Stimulated activated CD8-positive, alpha-beta memory T cell treated with anti-CD3 and anti-CD28 coated beads, Interleukin-7, amount 100 ng/mL, for 4 hours (primary cell): ENCODE results near the gene DGKD.

Experiments used
- DNase-seq, 2 donors: peaks; one replicate each; pipeline ENCODE4 v3.0.0-alpha.2; 2020; ENCODE audit warnings: low read depth in 2 of 2

The DGKD gene

GRCh38 chr2:233411162-233411561 is 56.9 kb downstream of the DGKD start:
- no peak for DNase-seq

DNA sequence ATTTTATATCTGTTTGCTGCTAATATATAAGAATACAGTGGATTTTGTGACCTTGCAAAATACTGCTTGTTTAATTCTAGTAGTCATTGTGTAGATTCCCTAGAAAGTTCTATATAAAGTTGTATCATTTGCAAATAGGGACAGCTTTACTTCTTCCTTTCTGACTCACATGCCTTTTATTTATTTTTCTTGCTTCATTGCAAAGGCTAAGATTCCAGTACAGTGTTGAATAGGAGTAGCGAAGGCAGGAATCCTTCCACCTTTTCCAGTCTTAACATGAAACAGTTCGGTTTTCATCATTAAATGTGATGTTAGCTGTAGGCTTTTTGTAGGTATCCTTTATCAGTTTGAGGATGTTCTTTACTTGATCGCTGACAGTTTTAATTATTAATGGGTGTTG is 58.1 kb downstream of the DGKD start:
- DNase-seq: no peak

DNA sequence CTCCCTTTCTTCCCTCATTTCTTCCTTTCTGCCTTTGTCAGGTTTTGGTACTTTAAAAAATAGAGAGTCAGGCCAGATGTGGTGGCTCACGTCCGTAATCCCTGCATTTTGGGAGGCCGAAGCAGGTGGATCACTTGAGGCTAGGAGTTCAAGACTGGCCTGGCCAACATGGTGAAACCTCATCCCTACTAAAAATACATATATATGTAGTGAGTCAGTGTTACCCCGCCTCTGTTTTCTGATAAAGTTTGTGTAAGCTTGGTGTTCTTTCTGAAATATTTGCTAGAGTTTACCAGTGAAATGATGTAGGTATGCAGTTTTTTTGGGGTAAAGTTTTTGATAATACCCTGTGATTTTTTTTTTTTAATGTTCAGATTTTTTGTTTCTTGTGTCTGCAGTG is 58.8 kb downstream of the DGKD start:
- DNase-seq: no peak

DNA sequence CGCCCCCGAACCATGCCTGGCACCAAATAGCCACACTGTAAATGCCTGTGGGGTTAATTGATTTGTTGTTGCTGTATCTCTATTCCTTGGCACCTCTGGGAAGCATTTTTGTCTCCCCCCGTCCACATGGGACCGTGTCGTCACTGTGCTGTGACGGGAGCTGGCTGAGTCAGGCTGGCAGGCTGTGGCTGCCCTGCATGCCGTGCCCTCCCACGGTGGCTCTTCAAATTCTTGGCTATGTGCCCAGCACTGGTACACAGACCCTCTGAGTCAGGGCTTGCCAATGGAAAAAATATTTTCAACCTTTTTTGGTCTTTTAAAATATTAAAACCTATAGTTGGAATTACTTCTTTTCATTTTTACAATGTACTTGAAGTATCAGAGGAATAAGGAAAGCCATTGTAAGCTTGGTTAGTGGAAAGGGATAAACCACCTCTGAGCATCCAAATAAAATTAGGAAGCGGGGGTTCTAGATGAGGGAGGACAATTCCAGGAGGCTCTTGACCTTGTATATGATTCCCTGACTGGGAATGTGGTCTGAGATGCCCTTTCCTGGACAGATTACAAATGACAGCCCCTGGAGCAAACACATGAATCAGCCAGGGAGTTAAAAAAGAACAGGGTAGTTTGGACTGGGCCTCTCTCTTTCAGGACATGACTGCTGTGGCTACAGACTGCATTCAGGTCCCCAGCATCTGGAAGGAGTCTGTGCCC is 59.4 kb downstream of the DGKD start:
- DNase-seq: peak; percentile 69 to 78

GRCh38 chr2:233414273-233414654 is 60.0 kb downstream of the DGKD start:
- no peak for DNase-seq

DNA sequence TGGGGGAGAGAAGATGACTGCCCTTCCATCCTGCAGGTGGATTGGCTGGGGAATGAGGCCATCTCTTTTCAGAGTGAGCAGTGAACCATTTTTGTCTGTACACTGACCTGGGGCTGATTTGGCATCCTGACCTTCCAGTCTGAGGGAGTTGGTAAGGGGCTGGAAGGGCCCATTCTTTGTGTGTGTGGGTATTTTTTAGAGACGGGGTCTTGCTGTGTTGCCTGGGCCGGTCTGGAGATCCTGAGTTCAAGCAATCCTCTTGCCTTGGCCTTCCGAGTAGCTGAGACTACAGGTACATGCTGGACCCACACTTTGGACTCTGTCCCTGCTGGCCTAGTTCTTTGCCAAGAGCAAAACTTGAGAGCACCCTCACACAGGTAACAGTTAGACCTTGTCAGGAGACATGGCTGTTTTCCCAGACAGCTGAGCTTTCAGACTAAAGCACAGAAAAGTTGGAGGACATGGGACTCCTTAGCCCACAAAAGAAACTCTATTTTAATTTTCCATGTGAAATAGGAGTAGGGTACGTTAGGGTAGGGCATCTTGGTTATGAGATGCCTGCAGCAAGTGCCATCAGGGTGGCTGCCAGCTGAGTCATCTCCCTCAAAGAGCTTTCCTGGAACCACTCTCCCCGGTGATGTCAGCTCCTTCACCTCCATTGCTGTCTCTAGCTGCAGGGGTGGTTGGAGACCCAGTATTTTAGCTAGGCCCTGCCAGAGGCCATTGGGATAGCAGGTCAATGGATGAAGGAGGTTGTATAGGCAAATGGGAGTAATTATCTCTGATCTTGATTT is 60.7 kb downstream of the DGKD start:
- DNase-seq: peak; percentile 44 to 60

GRCh38 chr2:233416199-233416598 is 61.9 kb downstream of the DGKD start:
- DNase-seq: no peak

- no peak for DNase-seq
Measured at GRCh38 chr2:233416706-233417105, 62.4 kb downstream of the DGKD start.

GRCh38 chr2:233417282-233417681 is 63.0 kb downstream of the DGKD start:
- DNase-seq: no peak

- DNase-seq: no peak
Measured at GRCh38 chr2:233418052-233418760, 63.9 kb downstream of the DGKD start.

- DNase-seq: peak; percentile 15 to 47
Measured at GRCh38 chr2:233418761-233419546, 64.7 kb downstream of the DGKD start.

DNA sequence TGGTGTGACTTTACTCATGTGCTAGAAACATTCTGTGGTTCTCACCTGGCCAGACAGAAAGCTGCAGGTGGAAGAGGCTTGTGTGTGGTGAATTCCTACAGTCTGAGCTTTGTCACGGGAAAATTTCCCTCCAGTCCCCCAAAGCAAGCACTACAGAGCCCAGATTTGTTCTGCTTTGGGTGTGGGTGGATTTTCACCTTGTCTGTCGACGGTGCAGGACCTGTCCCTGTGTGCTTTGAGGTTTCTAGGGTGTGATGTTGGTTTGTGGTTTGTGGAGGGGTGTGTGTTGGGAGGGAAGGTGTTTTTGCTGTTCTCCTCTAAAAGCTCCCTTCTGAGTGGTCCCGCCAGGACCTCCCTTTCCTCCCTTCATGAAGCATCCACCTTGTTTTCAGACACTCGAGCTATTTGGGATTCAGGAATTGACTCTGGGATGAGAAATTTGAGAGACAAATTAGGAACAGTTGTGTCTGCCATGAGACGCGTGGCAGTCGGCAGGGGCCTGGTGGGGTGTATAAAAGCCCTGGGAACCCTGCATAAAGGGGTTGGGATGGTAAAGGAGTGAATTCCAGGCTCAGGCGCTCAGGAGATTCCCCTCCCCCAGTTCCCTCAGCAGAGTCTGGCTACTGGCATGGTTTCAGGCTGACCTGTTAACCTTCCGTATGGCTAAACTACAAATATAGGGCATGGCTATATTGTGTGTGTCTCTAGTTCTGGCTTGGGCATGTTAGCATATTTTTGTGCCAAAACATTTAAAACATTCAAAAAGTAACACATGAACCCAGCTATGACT is 65.5 kb downstream of the DGKD start:
- peak; percentile 31 to 41 for DNase-seq

DNA sequence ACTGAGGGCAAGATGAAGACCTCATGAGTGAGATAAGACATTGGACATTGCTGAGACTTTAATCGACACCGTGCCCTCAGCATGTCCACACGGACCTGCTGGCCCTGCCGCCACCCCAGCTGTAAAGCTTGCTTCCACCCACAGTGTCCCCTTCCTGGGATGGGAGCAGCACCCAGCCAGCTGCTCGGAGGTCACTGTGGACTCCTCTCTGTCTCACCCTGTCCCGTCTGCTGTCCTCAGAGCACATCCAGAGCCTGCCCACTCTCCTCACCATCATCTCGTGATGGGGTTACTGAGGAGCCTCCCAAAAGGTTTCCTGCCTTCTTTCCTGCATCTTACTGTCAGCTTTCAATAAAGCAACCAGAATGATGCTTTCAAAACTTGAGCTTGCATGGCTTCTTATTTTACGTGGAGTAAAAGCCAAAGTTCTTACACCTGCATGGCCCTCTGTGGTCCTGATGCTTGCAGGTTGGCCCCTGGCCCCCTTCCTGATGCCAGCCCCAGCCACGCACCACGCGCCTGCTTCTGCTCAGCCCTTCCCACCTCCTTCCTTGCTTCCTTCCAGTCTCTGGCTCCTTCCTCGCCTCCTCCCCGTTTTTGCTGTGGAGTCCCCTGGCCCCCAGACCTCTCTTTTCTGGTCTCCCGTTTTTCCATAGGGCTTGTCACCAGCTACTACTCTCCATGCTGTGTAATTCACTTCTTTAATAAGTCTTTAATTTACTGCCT is 67.0 kb downstream of the DGKD start:
- DNase-seq: no peak

DNA sequence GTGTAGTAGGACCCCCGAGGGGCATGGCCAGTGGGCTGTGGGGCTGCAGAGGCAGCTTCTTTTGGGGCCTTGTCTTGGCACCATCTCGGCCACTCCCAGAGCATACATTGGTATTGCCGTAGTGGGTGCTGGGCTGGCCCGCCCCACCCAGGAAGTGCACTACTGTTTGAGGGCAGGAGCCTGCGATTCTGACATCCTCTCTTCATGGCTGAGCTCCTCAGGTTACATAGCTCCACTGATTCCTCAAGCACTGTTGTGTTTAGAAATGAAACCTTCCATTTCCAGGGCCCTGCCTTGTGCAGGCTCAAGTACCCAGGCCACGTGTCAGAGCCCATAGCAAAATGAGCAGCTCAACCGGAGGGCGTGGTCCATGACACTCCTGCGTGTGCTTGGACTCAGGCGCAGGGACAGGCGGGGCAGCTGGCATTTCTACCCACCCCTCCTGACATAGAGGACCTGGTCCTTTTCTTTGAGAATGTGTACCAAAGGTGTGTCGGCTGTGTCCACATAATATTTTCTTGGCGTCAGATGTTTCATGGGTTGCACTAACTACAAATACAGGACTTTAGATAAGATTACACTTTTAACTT is 67.9 kb downstream of the DGKD start:
- peak; percentile 26 to 35 for DNase-seq

DNA sequence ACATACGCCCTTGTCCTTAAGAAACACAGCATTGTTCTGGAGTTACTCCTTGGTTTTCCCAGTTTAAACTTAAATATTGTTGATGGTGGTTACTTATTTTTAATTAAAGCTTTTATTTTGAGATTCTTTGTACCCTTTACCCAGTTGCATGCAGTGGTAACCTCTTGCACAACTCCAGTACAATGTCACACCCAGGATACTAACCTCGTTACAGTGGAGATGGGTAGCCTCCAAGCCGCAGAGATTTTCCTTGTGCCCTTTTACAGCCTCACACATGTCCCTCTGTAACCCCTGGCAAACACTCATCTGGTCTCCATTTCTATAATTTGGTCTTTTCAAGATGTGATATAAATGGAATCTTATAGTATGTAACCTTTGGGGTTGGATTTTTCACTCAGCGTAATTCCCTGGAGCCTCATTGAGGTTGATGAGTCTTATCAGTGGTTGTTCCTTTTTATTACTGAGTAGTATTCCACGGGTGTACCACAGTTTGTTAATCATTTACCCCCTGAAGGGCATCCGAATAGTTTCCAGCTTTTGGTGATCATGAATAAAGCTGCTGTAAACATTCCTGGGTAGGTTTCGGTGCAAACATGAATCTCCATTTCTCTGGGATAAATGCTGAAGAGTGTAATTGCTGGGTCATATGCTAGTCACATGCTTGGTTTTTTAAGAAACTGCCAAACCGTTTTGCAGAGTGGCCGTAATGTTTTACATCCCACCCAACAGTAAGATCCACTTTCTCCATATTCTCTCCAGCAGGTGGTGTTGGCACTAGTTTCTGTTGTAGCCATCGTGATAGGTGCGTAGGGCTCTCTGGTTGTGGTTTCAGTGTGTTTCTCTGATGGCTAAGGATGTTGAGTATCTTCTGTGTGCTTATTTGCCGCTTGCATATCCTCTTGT is 68.6 kb downstream of the DGKD start:
- no peak for DNase-seq

DNA sequence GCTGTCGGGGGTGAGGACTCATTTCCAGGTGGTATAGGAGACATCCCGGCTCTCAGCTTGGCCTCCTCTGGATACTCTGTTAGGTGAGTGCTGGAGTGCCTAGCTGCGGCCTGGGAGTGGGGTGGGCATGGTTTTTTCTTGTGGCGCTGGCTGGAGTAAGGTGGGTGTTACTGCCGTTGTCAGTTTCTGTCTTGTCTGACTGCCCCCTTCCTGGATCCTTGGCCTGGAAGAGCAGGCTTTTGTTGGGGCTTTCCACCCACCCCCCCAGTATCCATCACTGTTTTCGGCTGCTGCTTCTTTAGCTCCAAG is 69.2 kb downstream of the DGKD start:
- DNase-seq: no peak

DNA sequence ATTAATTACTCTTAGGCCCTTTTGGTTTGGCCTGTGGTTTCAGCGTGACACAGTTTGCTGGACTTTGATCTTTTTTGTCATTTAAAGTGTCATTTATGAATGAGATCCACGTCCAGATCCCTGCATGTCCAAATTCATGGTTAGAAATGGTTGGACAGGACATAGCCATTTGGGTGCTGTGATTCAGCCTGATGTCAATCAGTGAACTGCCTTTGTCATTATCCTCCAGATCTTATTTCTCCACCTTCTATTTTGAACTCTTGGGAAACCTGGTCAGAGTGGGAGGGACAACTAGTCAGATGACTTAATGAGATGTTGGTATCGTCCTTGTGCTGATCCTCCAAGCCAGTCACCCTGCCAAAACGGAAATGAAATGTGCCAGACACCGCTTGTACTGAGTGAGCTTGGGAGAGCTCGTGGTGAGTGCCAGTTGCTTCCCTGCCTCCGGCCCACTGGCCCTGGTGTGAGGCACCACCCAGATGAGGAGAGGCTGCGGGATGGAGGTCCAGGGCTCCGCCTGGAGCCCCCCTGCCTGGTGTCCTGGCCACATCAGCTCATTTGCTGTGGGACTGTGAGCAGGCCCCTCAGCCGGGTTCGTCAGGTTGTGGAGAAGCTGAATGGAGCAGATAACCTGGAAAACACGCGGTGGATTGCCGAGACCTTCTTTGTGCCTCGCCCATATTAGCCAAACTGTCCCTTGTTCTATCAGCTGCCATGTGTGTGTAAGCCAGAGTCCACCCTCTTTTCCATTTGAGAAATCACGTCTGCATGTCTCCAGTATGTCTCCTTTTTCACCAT is 70.1 kb downstream of the DGKD start:
- no peak for DNase-seq

- DNase-seq: peak; percentile 60 to 70
Measured at GRCh38 chr2:233426619-233427342, 72.5 kb downstream of the DGKD start.
